Measurements from ENCODE around the gene OCLN.

DNA sequence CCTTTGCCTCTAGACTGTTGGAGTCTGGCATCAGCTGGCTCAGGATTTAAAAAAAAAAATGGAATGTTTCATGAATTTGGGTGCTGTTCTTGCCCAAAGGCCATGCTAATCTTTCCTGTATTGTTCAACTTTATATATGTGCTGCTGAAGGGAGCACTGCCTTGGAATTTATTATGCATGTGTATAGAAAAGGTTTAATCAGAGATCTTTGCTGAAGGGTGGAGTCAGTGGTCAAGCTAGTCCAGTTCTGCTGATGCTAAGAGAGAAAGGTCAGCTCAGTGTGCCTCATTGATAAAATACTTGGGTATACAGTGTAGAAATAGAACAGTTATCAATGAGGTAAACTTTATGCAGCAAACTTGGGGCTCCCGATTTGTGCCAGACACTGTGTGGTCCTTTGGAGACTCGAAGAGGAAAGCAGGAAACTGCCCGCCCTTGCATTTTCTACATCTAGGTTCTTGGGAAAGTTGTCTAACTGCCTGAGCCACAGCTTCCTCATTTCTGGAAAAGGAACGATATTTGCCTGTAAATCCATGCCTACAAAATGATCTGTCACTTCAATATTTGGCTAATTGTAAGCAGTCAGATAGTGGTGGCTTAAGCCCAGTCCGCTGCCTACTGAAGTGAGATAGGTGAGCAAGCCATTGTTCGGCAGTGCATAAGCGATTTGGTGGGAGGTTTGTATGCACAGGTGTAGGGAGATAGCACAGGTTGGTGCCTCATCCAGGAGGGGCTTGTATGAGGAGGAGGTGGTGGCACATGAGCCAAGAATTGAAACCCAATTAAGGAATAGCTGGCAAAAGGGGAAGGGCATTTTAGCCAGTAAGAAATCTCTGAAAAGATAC is 38.2 kb downstream of the OCLN start:
- TF ChIP-seq CEBPB (IDR thresholded peaks at IDR 0.05): no peak
- TF ChIP-seq SREBF2 (IDR thresholded peaks at IDR 0.05): no peak
- TF ChIP-seq POLR2A (IDR thresholded peaks at IDR 0.05; ENCODE audit: low read length): no peak
- no peak for TF ChIP-seq EP300 (IDR thresholded peaks at IDR 0.05)
- TF ChIP-seq, protein P1, sequence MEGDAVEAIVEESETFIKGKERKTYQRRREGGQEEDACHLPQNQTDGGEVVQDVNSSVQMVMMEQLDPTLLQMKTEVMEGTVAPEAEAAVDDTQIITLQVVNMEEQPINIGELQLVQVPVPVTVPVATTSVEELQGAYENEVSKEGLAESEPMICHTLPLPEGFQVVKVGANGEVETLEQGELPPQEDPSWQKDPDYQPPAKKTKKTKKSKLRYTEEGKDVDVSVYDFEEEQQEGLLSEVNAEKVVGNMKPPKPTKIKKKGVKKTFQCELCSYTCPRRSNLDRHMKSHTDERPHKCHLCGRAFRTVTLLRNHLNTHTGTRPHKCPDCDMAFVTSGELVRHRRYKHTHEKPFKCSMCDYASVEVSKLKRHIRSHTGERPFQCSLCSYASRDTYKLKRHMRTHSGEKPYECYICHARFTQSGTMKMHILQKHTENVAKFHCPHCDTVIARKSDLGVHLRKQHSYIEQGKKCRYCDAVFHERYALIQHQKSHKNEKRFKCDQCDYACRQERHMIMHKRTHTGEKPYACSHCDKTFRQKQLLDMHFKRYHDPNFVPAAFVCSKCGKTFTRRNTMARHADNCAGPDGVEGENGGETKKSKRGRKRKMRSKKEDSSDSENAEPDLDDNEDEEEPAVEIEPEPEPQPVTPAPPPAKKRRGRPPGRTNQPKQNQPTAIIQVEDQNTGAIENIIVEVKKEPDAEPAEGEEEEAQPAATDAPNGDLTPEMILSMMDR (IDR thresholded peaks at IDR 0.05): no peak
- no peak for TF ChIP-seq MAFK (IDR thresholded peaks at IDR 0.05; ENCODE audit: partially characterized antibody)
- no peak for TF ChIP-seq E2F6 (IDR thresholded peaks at IDR 0.05; ENCODE audit: borderline replicate concordance, low read depth)
- TF ChIP-seq KDM1A (IDR thresholded peaks at IDR 0.05; ENCODE audit: low read depth): no peak
- no peak for TF ChIP-seq NPAS2 (CRISPR knock-in tag; IDR thresholded peaks at IDR 0.05; ENCODE audit: borderline replicate concordance)
- no peak for TF ChIP-seq RCOR1 (IDR thresholded peaks at IDR 0.05; ENCODE audit: low read depth, low read length)
- no peak for TF ChIP-seq HMGXB4 (CRISPR knock-in tag; IDR thresholded peaks at IDR 0.05; ENCODE audit: borderline replicate concordance)
- TF ChIP-seq, protein P2, sequence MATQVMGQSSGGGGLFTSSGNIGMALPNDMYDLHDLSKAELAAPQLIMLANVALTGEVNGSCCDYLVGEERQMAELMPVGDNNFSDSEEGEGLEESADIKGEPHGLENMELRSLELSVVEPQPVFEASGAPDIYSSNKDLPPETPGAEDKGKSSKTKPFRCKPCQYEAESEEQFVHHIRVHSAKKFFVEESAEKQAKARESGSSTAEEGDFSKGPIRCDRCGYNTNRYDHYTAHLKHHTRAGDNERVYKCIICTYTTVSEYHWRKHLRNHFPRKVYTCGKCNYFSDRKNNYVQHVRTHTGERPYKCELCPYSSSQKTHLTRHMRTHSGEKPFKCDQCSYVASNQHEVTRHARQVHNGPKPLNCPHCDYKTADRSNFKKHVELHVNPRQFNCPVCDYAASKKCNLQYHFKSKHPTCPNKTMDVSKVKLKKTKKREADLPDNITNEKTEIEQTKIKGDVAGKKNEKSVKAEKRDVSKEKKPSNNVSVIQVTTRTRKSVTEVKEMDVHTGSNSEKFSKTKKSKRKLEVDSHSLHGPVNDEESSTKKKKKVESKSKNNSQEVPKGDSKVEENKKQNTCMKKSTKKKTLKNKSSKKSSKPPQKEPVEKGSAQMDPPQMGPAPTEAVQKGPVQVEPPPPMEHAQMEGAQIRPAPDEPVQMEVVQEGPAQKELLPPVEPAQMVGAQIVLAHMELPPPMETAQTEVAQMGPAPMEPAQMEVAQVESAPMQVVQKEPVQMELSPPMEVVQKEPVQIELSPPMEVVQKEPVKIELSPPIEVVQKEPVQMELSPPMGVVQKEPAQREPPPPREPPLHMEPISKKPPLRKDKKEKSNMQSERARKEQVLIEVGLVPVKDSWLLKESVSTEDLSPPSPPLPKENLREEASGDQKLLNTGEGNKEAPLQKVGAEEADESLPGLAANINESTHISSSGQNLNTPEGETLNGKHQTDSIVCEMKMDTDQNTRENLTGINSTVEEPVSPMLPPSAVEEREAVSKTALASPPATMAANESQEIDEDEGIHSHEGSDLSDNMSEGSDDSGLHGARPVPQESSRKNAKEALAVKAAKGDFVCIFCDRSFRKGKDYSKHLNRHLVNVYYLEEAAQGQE (IDR thresholded peaks at IDR 0.05): no peak
